GM12873 (cell line): ENCODE measurements around the gene IFT88.

Experiments used
- CTCF ChIP-seq: IDR thresholded peaks from 2 replicates; pipeline ENCODE4 v1.5.1; 2012; ENCODE audit warnings: low read depth, mild to moderate bottlenecking, moderate library complexity, low read length, control low read depth; ENCODE audit not compliant: insufficient read depth; ENCODE audit errors: missing control alignments

The IFT88 gene

GRCh38 chr13:20607015-20607414, 40.1 kb downstream of the IFT88 start:
- TF ChIP-seq CTCF: no peak

DNA sequence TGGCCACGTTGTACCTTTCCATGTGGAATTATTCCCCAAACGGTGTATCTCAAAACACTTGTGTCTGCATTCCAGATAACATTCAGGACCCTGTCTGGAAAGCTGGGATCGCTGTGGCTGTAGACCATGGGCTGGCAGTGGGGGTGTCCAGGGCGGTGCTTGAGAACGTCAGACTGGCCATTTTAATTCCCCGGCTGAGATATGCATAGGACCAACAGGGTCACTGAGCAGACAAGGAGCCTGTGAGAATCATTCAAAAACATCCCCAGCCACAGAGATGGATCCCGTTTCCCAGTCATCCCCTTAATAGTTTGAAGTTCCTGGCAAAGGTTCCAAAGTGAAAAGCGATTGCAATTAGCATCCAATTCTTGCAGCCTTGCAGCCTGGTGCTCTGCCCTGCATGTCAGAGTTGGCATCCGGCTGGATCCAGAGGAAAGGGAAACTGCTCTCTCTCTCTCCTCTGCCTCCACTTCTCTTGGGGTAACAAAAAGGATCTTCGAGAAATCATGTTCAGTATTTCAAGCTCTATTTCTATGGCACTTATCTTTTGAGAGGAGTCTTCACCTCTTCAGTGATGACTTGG, 41.6 kb downstream of the IFT88 start:
- no peak for TF ChIP-seq CTCF

DNA sequence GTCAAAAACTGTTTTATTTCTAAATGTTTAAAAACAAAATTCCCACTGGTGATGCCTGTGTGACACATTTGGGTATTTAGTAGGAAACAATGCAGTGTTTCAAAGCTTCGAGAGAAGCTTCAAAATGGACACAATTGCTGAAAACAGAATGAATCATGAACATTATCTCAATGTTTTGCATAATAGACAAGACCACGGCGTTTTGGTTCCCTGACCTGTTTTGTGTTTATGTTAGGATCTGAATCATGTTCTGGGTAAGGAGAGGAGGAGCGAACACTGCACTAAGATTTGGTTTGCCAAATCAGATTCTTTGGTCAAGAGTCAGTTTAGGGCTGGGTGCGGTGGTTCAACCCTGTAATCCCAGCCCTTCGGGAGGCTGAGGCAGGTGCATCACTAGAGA, 42.2 kb downstream of the IFT88 start:
- TF ChIP-seq CTCF: no peak

DNA sequence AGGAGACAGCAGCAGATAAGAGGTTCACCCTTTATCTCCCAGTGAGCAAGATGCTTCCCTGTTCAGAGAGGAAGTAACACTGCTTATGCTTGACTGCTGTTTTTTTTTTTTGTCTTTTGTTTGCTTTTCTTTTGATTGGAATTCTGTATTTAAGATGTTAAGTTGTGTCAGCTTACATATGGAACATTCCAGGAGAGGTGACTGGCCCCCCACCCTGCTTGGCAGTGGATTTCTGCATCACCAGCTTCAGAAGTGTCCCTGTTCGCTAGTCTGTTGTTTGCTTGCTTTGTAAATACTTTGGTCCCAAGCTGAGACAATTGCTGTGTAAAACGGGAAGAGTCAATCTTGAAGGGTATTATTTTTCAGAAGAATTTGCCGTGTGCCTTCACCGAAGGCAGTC, 43.0 kb downstream of the IFT88 start:
- TF ChIP-seq CTCF: no peak

- TF ChIP-seq CTCF: no peak
Observed at GRCh38 chr13:20616059-20616797, 49.3 kb downstream of the IFT88 start.

- TF ChIP-seq CTCF: no peak
Observed at GRCh38 chr13:20623000-20623399, 56.0 kb downstream of the IFT88 start.

DNA sequence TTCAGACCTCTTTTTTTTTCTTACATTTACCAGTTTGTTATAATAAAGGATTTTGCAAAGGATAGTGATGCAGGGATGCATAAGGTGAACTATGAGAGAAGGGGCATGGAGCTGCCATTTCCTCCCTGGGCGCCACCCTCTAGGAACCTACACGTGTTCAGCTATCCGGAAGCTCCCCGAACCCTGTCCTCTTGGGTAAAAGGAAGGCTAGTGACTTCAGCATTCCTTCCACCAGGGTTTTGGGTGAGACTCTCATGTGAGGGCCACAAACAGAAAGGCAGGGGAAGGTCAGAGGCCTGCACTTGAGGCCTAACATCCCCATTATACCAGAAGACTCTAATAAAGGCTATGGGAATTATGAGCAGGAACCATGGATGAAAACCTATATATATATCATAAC, 57.3 kb downstream of the IFT88 start:
- no peak for TF ChIP-seq CTCF
